ENCODE measurements around the gene SLC9A4. TPM values are rescaled to one million over a fixed set of nuclear protein-coding genes. Genes with fewer than 3 reads are reported as not detected.

SLC9A4 gene
- total and polyA plus RNA-seq, 9 donors = 0.10 to 0.13 (median 0.11) TPM; not detected in 5

- Histone ChIP-seq H3K27me3 (no peaks in the 10 kb centered on the region), H3K27ac (no peak overlapping the region), H3K36me3 (no peaks in the 10 kb centered on the region), H3K4me1 (ENCODE audit: insufficient read depth) (no peaks in the 10 kb centered on the region), H3K9me3 (no peaks in the 10 kb centered on the region), H3K4me3 (no peak overlapping the region)
- intact Hi-C loops (cut with DNase I) = no loop called here
- no peak for DNase-seq
- TF ChIP-seq POLR2A (IDR thresholded peaks at IDR 0.05) (no peak), EP300 (IDR thresholded peaks at IDR 0.05) (no peak), CTCF (IDR thresholded peaks at IDR 0.05) (no peak)
- 88 to 95% (median 89%) methylated on average over 2 of the region's 2 CpGs for WGBS, 3 donors
Measured at GRCh38 chr2:102434655-102435381, 38.2 kb upstream of the SLC9A4 start.

GRCh38 chr2:102435741-102436140 is 37.3 kb upstream of the SLC9A4 start:
- no peak for TF ChIP-seq EP300 (IDR thresholded peaks at IDR 0.05)
- no peak for TF ChIP-seq CTCF (IDR thresholded peaks at IDR 0.05)
- TF ChIP-seq POLR2A (IDR thresholded peaks at IDR 0.05) = no peak
- Histone ChIP-seq H3K27ac (no peak overlapping the region), H3K4me1 (ENCODE audit: insufficient read depth) (no peaks in the 10 kb centered on the region), H3K9me3 (no peaks in the 10 kb centered on the region), H3K27me3 (no peaks in the 10 kb centered on the region), H3K36me3 (no peaks in the 10 kb centered on the region), H3K4me3 (no peak overlapping the region)
- WGBS, 3 donors = 74 to 84% (median 80%) methylated on average over 2 of the region's 2 CpGs
- intact Hi-C loops (cut with DNase I) = no loop called here
- DNase-seq = no peak

GRCh38 chr2:102436323-102436722 is 36.7 kb upstream of the SLC9A4 start:
- Histone ChIP-seq H3K27ac (no peak overlapping the region), H3K4me3 (no peak overlapping the region), H3K4me1 (ENCODE audit: insufficient read depth) (no peaks in the 10 kb centered on the region), H3K36me3 (no peaks in the 10 kb centered on the region), H3K9me3 (no peaks in the 10 kb centered on the region), H3K27me3 (no peaks in the 10 kb centered on the region)
- no peak for TF ChIP-seq CTCF (IDR thresholded peaks at IDR 0.05)
- no peak for DNase-seq
- 8 to 10% (median 10%) methylated on average over 3 of the region's 3 CpGs for WGBS, 3 donors
- intact Hi-C loops (cut with DNase I) = no loop called here

GRCh38 chr2:102437122-102437521 is 35.9 kb upstream of the SLC9A4 start:
- H3K4me1 ChIP-seq (ENCODE audit: insufficient read depth) = no peaks in the 10 kb centered on the region
- no peak overlapping the region for H3K27ac ChIP-seq
- H3K36me3 ChIP-seq = no peaks in the 10 kb centered on the region
- no peak for TF ChIP-seq EP300 (IDR thresholded peaks at IDR 0.05)
- no peak for TF ChIP-seq CTCF (IDR thresholded peaks at IDR 0.05)
- TF ChIP-seq POLR2A (IDR thresholded peaks at IDR 0.05) = no peak
- H3K9me3 ChIP-seq = no peaks in the 10 kb centered on the region
- WGBS, 3 donors = 70 to 77% (median 75%) methylated on average over 4 of the region's 4 CpGs
- H3K4me3 ChIP-seq = no peak overlapping the region
- intact Hi-C loops (cut with DNase I) = no loop called here
- DNase-seq = no peak
- no peaks in the 10 kb centered on the region for H3K27me3 ChIP-seq

Measured in ovary (tissue), 9 donors.